ENCODE measurements around the gene PLEK.
"Not testable (repeated sequence)": the region's sequence is repeated elsewhere in the genome, so short reads cannot be mapped to it uniquely, and the experiment has no call there.

The PLEK gene

DNA sequence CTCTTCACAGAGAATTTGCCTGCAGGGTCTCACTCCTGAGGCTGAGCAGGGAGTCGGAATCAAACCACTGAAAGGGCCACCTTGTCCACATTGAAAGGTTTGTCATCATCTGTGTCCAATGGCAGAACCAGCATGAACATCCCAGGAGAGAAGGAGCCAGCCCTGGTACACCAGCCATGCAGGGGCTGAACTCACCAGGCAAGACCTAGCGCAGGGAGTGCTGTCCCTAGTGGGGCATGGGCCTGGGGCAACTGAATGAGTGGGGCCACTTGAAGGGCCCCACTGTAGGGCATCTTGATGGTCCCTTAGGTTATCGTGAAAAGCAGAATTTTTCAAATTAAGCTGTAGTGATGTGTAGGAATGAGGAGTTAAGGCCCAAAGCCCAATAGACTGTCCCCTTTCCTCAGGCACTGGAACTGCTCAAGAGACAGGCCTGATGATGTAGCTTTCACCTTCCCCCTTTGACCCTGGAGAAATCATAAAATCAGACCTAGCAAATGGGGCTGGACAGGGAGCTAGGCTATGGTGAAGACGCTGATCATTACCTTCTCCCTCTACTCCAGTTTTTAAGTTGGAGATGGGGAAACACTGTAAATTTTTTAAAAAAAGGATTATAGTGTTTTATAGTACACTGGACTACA, 8.4 kb upstream of the PLEK start:
- DNase-seq, result no peak

DNA sequence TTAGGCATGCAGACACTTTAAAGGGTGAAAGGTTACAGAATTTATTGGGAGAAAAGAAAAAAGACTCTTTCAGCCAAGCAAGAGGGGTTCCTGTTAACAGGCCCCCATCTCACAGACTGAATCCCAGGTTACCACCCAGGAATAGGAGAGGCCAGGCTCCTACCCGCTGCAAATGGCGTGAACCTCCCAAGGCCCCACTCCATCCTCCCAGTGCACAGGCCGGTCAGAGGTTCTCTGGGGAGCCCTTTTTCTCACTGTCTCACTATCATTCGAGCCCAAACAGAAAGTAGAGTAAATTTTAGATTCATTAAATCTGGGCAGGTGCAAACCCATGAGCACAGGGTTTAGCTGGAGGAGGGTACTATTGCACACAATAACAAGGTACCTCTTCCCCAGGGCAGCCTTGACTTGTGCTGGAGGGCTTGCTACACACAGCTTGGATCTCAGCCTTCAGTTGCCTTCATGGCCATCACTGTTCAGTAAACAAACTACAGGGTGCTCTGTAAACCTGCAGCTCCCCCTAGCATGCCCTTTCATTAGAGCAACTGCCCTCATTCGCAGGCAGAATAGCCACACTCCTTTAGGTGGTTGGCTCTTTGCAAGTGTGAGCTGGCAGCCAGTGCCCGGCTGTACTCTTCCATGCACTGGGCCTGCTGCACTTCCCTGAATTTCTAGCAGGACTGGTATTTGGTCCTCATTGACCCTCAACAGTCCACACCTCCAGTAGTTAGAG, 7.3 kb upstream of the PLEK start:
- peak; percentile 41 for DNase-seq

DNA sequence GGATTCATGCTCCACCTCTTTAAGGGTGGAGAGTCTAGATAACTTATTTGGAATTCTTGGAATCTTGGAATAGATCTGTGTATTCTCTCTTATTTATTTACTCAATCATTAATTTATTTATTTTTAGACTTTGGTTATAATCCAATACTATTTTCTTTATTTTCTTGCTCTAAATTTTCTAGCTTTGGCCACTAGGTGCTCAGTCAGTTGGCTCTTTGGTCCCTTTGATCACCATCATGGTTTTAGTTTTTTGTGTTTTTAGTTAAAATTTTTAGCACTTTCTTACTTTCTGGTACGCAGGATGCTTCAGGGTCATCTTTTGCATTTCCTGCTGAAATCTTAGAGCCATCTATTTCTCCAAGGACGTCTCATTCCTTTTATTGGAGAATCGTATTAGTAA, 5.2 kb upstream of the PLEK start:
- no peak for DNase-seq

DNA sequence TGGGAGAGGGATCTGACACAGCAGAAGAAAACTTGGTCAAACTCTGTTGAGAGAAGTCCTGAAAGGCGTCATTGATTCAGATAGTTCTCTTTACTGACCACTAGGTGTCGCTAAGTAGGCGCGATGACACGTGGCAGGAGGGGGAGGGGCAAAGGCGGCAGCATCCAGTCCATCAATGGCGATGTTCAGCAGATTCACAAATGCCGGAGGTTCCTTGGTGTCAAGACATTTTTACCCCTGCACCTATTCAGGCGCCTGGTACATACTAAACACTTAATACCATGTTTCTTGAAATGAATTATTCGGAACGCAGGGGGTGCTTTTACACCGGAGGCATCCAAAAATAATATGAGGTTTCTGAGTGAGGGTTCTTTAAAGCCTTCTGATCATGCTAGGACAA, 3.0 kb upstream of the PLEK start:
- no peak for DNase-seq

DNA sequence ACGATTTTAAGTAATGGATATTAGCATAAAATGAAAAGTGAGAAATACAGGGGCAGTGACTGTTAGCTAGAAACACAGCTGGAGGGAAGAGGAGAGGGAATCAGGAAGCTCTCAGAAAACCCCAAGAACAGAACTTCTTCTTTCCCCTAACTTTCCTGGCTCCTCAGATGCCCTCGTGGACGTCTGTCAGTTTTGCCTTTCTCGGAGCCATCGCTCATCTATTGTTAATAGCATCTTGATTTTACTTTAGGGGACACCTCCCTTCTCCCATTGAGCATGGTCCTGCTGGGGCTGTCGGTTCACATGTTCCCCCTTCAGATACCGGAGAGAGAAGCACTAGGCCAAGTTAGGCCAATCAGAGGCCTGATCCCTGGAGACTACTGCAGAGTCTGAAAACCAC, 2.3 kb upstream of the PLEK start:
- no peak for DNase-seq

DNA sequence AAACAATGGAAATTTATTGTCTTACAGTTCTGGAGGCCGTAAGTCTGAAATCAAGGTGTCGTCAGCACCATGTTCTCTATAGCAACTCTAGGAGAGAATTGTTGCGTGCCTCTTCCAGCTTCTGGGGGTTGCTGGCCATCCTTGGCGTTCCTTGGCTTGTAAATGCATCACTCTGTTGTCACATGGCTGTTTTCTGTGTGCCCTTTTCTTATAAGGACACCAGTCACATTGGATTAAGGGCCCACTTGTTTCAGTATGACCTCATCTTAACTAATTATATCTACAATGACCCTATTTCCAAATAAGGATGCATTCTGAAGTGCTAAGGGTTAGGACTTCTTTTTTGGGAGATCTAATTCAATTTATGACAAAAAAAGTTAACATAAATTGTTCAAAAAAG, 1.4 kb upstream of the PLEK start:
- DNase-seq, result no peak

DNA sequence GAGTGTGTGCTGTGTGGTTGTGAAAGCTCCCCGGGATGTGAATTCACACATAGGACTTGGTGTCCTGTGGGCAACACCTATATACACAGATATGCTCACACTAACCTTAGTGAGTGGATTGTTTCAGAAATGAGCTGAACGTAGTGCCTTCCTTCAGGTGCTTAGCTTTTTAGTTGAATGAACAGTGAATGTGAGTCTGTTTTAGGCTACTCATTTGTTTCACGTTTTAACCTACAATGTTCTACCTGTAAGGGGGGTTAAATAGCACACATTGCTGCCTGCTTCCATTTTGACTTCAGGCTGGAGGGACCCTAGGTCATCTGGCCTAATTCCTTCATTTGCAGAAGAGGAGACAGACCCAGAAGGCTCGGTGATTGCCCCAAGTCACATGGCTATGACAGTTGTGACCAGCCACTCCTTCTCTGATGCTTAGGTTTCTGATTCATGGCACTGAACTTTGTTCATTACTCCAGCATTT, 1.0 kb downstream of the PLEK start:
- DNase-seq, result no peak

DNA sequence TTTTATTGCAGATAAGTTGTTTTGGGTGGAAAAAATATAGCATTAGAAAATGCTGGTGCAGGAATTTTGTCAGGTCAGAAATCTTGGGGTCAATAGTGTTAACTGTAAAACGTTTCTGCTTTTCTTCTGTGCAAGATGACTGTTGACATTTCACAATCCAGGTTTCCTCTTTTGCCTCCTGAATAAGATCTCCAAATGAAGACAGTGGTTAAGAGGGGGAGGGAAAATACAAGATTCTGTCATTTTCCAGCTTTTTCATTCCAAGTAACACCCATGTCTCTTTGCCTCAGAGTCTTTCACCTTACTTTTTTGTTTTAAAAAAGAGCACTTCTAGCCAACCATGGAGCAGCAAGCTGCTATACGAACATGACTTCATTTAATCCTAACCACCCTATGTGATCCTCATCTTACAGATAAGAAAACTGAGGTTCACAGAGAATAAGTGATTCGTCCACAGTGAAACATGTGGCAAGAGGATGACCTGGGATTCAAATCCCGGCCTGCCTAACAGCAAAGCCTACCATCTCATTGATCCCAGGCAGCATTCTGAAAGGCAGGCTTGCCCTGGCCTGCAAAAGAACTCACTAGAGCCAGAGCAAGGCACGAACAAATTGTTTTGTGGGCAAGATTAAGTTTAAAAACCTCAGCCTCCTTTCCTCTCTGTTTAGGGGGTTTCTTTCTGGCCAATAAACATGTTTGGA, 3.0 kb downstream of the PLEK start:
- no peak for DNase-seq

DNA sequence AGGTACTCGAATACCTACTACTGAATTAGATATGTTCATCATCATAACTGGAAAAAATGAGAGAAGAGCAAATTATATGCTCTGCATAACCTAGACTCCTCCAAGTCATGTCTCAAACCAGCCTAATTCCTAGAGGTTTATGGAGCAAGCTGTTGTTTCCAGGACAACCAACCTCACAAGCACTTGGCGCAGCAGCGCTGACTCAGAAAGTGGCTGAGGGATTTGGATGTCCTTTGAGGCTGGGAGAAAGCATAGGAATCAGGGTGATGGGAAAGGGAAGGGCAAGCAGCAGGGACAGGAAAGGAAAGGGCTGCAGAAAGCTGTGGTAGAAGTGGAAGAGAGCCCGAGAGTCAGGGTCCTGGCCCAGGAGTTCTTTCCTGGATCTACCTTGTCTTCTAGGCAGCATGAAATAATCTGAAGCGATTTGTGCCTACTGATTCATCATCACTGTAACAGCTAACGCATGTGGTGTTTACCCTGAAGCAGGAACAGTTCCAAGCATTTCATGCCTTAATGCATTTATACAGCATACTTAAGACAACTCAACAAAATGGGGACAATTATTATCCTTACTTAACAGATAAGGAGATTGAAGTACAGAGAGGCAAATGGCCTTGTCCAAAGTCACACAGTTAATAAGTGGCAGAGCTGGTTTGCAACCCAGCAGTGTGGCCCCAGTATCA, 3.7 kb downstream of the PLEK start:
- DNase-seq, result no peak

DNA sequence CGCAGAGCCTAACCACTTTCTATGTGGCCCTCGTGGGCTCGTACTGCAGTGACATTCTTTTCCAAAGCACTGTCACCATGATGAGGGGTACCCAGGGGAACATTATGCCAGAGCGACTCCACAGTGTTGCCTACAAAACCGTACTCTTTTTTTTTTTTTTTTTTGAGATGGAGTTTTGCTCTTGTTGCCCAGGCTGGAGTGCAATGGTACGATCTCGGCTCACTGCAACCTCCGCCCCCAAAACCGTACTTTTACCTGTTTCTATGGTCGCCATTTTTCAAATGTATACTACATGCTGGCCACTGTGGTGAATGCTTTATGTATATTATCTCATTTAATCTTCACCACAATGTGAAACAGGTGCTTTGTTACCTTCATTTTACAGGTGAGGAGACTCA, 4.3 kb downstream of the PLEK start:
- no peak for DNase-seq

DNA sequence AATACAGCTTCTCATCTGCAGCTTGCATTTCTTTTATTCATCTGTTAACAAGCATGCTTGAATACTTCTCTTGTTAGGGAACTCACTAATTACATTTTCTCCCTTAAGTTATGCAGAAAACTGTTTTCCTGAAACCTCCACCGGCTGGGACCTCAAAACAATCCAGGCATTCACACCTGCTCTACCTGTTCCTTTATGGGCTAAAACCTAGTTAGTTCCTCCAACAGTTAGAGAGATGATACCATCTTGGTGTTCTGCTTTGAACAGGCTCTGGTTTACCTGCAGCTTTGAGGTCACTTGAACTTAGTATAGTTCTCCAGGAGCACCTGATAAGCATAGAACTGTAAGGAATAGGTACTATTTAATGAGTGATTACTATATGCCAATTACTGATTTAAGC, 6.1 kb downstream of the PLEK start:
- no peak for DNase-seq

DNA sequence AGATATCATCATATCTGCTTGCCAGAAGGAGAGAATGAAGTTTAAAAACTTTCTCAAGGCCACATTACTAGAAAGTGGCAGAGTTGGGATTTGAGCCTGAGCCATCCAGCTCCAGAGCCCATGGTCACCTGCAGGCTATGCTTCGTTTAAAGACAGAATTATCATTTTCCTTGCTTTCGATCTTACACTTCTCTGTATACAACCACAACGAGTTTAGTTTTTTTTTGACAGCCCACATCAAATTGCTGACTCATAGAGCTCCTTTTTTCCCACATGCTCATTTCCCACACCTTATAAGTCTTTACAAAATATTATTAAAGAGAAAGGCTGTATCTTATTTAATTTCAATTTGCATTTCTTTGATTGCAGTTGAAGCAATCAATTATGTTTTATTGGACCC, 6.5 kb downstream of the PLEK start:
- no peak for DNase-seq

DNA sequence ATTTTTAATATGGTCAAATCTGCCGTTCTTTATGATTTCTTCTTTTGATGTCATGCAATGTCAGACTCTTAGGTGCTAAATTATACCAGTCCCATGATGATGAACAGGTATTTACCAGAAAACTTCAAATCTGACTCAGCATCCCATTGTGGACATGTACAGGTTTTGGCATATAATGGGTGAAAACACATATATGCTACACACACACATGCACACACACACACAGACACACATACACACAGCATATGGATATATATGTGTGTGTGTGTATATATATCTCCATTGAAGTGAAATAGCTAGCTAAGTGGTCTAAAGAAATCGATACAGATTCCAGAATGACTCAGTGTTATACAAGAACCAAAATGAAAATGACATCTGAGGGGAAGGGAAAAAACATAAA, 7.4 kb downstream of the PLEK start:
- DNase-seq, result no peak

DNA sequence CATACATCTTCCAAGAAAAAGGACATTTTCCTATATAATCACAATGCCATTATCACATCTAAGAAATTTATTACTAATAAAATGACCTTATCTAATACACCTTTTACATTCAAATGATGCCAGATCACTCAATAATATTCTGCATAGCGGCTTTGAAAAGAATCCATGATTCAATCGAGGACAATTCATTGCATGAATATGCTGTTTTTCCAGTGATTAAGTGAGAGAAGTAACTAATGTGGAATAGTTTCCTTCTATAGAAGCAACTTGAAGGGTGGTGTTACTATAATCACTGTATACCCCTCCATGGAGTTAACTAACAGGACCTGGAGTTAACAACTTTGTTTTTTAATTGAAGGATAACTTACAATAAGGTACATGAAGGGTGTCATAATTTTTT, 9.1 kb downstream of the PLEK start:
- no peak for DNase-seq

DNA sequence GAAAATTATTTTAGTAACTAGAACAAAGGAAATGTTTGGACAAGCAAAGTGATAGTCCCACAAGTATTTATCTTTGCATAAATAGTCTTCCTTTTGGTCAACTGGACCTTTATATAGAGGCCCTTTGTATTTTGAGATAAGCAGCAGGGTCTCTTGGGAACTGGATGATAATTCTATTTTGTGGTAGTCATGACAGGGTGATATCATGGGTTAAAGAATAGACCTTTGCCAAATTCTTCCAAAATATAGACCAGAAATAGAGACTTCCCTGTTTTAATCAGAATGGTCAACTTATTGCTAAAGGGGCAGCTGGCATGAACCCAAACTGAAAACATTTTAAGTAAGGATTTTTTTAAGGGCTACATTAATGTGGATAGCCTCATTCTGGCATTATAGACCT, 10.5 kb downstream of the PLEK start:
- no peak for DNase-seq

DNA sequence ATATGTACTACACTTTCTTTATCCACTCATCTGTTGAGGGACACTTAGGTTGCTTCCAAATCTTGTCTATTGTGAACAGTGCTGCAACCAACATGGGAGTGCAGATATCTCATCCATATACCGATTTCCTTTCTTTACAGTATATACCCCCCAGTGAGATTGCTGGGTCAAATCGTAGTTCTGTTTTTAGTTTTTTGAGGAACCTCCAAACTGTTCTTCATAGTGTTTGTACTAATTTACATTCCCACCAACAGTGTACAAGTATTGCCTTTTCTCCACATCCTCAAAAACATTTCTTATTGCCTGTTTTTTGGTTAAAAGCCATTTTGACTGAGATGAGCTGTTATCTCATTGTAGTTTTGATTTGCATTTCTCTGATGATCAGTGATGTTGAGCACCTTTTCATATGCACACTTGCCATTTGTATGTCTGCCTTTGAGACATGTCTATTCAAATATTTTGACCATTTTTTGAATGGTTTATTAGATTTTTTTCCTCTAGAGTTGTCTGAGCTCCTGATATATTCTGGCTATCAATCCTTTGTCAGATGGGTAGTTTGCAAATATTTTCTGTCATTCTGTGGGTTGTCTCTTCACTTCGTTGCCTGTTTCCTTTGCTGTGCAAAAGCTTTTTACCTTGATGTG, 12.2 kb downstream of the PLEK start:
- no peak for DNase-seq

DNA sequence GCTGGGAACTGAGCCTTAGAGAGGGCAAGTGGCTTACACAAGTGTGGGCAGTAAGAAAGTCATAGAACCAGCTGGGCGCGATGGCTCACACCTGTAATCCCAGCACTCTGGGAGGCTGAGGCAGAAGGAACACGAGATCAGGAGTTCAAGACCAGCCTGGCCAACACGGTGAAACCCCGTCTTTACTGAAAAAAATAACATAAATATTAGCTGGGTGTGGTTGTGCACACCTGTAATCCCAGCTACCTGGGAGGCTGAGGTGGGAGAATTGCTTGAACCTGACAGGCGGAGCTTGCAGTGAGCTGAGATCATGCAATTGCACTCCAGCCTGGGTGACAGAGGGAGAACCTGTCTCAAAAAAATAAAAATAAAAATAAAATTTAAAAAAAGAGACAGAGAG, 13.7 kb downstream of the PLEK start:
- not testable (repeated sequence) for DNase-seq

DNA sequence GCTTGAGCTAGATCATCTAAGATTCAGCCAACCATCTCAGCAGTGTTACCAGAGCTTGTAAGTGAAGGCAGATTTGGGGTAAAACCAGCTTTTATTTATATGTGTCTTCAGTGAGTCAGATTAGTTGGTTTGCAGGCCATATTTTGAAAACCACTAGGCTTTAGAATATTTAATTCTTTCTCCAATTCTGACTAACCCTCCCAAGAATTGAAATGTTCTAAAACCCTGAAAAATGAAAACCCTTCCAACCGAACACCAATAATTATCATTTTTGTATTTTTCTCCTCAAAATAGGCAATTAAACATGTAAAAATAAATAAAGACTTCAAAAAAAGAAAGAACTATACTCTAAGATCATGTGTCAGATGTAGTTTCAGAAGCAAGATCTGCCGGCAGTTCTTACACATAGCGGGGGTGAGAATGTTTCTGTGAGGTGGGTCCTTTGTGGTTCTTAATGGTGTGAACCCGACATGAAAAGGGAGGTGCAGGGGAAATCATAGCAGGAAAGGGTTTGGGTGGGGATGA, 14.2 kb downstream of the PLEK start:
- DNase-seq, result no peak

DNA sequence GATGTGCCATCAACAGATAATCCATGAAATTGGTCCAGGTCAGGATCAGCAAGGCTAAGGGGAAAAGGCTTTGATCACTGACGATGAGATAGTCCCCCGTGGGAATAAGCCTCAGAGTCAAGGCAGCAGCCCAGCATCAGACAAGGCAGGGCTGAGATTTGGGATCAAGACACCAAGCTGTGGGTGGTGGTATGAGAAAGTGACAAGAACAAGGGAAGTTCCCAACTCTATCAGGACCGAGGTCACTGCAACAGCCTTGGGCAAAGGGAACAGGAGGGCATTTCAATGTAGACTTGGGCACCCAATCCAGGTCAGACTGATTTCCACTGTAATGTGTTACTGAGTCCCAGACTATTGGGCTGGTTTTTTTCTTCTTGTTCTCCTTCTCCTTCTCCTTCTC, 18.7 kb downstream of the PLEK start:
- DNase-seq, result no peak

DNA sequence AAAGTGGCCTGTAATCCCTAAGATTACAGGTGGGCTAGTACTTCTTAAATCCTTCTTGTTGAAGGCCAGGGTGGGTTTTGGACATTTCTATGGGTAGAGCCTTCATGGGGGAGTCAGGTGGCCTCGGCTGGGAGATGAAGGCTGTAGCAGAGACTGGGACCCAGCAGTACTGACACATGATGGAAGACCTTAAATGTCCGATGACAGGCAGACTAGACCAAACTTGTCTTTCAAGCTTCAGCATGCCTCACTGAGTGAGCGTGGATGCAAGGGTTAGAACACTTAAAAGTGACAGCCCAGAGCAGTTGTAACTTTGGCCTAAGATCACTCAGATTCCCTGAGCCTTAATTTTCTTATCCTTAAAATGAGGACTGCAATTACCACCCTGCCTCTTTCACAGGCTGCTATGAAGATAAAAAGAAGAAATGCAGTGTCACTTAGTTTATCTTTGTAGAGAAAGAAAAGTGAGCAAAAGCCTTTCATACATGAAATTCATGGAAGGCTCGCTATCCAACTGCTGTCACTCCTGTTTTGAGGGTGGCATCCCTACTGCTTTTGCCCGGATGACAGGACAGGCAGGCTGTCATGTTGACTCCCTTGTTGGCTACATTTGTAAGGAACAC, 19.5 kb downstream of the PLEK start:
- DNase-seq, result no peak

DNA sequence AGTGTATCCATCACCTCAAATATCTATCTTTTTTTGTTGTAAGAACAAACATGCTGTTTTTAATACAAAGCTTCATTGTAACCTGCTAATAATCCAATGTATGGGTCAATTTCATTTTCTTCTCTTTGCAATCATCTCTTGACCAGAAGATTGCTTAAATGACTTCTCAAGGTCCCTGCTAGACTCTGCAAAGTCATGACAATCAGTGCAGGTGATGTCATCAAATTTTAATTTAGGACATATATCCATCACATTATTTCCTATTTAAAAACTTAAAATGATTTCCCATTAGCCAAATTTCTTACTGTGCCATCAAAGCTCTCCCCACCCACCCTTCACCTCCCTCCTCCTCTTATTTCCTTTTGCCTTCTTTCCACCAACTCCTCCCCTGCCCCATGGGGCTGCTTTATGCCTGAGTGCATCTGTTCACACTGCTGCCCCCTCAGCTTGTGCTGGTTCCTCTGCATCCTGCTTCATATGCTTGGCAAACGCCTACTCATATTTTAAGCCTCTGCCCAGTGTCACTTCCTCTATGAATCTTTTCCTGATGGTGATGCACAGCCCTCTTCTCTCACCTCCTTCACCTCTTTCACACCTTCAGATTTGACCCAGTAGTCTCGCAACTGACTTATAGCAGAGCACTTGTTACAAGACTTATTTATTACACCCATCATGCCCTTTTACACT, 20.3 kb downstream of the PLEK start:
- no peak for DNase-seq

DNA sequence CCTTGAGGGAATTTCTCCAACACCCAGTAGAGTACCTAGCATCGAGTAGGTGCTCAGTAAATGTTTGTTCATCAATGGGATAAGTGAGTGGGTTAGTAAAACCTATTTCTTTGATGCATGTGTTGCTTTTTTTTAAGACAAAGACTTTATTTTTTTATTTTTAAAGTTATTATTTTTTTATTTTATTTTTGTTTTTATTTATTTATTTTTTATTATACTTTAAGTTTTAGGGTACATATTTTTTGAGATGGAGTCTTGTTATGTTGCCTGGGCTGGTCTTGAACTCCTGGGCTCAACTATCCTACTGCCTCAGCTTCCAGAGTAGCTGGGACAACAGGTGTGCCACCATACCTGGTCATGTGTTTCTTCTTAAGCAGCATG, 20.8 kb downstream of the PLEK start:
- no peak for DNase-seq

Data from right forelimb (tissue), 1 donor.